Activated T-cell treated with anti-CD3 and anti-CD28 coated beads for 24 hours (primary cell): ENCODE results near the gene MEIKIN.
"Not testable (repeated sequence)": the region's sequence is repeated elsewhere in the genome, so short reads cannot be mapped to it uniquely, and the experiment has no call there.

Source experiments
- DNase-seq: peaks from one replicate; pipeline ENCODE4 v3.0.0-alpha.2; 2020; ENCODE audit warnings: low read depth

MEIKIN gene

DNA sequence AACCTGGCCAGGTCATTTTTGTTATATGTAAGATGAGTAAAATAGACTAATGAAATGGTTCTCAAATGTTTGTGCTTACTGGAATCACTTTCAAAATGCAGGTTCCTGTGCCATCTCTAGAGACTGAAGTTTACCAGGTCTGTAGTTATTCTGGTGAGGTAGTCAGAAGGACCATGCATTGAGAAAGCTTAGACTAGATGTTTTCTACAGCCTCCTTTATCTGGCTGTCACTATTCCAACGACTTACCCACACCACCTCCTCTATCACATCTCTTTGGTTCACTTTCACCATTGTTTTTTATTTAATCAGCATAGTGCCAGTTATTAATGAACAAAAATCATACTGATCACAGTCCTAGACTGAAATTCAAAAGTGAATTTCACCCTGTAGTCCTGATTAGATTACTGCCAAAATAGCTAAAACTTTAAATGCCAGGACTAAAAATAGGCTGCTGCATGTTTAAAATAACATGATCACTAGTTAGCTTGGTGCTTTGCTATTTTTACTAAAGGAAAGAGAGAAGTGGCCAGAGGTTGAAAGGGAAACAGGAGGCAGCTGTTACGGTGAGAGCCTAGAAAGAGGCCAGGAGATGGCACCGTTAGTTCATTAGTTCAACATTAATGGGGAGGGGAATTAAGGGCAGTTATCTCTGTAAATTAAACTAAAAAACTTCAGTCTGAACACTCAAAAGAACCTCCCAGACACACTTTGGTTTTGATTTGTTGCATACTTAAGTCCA, 134.8 kb downstream of the MEIKIN start:
- DNase-seq, result no peak

GRCh38 chr5:131796793-131797693, 148.4 kb downstream of the MEIKIN start, which contains the start of gene FNIP1:
TSS of gene FNIP1 (minus strand) at chr5:131797017. CDS start at chr5:131796921, 96 bp downstream.
- DNase-seq, result peak; percentile 98

- DNase-seq, result peak; percentile 15
These were observed 149.3 kb downstream of the MEIKIN start for GRCh38 chr5:131795879-131796792.

- no peak for DNase-seq
These were observed 150.2 kb downstream of the MEIKIN start for GRCh38 chr5:131795228-131795627.

DNA sequence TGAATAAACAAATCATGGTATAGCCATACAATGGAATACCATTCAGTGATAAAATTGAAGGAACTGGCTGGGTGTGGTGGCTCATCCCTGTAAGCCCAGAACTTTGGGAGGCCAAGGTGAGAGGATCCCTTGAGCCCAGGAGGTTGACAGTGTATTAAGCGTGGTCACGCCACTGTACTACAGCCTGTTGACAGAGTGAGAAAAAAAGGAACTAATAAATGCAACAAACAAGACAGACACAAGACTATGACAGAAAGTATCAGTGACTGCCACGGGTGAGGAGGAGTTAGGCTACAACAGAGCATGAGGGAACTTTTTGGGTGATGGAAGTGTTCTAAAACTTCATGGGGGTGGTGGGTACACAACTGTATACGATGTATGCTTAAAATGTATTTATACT, 150.9 kb downstream of the MEIKIN start:
- DNase-seq, result no peak

GRCh38 chr5:131792896-131793295, 152.6 kb downstream of the MEIKIN start:
- DNase-seq, result no peak

DNA sequence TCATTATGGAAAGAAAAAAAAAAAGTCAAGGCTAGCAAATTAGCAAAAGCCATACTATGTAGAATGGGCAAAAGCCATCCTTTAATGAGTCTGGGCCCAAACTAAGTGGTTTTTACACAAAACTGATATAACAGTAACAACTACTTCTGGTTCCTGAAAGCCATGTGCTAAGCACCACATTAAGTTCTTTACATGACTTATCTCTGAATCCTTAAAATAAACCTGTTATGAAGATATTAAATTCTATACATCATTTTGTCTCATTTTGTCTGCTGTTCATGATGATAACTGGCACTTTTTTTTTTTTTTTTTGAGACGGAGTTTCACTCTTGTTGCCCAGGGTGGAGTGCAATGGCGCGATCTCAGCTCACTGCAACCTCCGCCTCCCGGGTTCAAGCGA, 153.6 kb downstream of the MEIKIN start:
- no peak for DNase-seq

DNA sequence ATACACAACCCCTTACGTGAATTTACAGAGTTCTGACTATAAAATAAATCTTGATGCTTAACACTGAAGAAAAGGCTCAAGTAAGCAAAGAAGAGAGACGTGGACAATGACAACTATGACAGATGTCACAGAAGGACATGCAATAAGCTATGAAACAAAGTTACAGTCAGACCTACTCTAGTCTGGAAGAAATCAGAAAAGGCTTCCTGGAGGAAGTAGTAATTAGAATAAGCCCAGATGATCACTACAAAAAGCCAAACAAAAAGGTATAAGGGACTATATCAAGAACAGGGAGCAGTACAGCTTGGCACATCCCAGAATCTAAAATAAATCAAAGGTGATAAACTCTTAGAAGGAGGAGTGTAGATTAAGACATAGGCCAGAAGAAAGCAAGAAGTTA, 154.9 kb downstream of the MEIKIN start:
- DNase-seq, result no peak

DNA sequence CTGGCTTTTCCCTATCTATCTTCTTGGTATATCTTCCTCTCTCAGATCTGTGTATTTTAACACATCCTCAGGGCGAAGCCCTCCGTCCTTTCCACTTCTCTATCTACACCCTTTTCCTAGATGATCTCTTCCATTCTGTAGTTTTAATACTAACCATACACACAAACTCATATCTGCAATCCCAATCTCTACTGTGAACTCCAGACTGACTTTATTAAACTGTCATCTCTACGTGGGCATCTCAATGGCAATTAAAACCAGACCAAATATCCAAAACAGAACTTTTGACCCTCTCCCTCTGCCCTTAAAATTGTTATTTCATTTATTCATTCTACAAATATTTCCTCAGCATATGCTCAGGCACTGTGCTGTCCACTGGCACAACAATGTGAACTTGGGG, 155.7 kb downstream of the MEIKIN start:
- DNase-seq, result no peak

- no peak for DNase-seq
These were observed 157.7 kb downstream of the MEIKIN start for GRCh38 chr5:131787736-131788135.

DNA sequence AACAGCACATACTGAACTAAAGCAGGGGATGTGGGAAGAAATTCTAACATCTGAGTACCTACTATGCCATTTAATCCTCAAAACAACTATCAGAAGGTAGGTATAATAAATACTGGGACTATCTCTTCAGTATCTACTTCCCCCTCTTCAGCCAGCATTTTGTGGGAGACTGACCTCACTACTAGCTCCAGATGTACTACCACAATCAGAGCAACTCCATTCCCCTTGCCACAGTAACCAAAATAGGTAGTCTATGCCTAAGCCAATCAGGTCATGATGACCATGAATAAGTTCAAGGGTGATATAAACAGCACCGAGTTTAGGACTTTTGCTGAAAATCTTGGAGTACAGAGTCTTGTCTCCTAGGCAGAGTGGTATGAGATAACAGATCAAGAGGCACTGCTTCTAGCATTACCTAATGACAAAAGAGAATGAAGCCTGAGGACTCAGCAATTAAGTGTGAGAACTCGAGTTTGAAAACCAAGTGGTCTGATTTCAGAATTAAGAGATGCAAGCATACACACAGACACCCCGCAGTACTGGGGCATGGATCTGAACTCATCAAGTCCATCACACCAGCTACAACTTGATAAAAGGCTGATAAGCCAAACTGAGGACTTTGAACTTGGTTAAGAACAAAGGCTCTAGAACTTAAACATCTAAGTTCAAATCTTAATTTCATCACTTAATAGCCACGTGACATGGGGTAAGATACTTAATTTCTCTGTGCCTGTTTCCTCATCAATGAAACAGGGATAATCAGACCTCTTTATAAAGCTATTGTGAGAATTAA, 158.4 kb downstream of the MEIKIN start:
- DNase-seq, result no peak

- DNase-seq, result no peak
These were observed 159.4 kb downstream of the MEIKIN start for GRCh38 chr5:131786036-131786435.

DNA sequence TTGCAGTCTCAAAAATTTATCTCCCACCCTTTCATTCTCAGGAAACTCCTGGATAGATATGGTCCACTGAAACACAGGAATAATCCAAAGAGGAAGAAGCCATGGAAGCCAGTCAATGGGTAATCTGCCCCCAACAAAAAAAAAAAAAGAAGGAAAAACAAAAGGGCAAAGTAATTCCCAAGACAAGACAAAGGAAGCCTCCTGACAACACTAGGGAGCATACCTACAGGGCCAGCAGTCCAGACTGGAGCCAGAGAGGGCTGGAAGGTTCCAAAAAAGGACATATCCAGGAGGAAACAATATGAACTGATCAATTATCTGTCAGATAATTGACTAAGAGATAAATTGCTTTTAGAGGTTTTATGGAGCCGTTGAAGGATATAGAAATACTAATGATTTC, 161.6 kb downstream of the MEIKIN start:
- DNase-seq, result no peak

DNA sequence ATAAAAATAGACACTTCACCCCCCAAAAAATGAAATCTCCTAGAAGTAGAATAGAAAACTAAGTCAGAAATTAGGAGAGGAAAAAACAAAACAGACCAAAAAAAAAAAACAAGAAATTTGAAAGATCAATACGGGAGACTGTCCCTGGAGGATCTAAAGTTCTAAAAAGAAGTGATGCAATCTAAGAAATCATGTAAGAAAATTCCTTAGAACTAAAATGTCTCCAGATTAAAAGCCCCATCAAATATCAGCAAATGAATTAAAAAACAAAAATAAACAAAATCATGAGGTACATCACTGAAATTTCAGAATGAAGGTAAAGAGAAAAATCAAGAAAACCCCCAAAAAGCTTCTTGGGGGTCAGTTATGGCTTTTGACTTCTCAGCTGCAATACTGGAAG, 162.1 kb downstream of the MEIKIN start:
- DNase-seq, result no peak

- DNase-seq, result no peak
These were observed 162.7 kb downstream of the MEIKIN start for GRCh38 chr5:131782717-131783116.

- not testable (repeated sequence) for DNase-seq
These were observed 167.3 kb downstream of the MEIKIN start for GRCh38 chr5:131778141-131778540.

DNA sequence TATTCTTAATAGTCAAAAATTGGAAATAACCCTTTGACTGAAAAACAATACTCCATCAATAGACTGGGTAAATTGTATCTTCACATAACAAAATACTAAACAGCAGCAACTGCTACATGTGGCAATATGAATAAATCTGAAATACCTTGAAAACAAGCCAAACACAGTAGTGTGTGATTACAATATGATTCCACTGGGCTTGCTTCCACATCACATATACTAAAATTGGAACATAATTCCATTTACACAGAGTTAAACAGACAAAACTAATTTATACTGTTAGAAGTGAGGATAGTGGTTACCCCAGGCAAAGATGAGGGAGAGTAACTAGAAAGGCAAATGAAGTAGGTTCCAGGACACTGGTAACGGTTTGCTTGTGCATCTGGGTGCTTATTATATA, 169.0 kb downstream of the MEIKIN start:
- no peak for DNase-seq

- no peak for DNase-seq
These were observed 170.7 kb downstream of the MEIKIN start for GRCh38 chr5:131774652-131775367.

DNA sequence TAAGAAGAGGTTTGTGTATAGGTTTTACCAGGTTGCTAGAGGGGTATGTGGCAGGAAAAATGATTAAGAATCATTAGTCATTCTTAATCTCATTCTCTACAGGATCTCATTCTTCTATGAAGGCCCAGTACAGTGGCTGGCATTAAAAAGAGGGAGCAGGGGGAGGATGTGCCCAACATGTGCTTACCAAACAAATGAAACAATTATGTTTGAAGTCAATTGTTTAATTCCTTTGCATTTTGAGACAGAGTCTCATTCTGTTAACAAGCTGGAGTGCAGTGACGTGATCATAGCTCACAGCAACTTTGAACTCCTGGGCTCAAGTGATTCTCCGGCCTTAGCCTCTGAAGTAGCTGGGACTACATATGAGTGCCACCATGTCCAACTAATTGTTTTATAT, 171.7 kb downstream of the MEIKIN start:
- DNase-seq, result no peak

DNA sequence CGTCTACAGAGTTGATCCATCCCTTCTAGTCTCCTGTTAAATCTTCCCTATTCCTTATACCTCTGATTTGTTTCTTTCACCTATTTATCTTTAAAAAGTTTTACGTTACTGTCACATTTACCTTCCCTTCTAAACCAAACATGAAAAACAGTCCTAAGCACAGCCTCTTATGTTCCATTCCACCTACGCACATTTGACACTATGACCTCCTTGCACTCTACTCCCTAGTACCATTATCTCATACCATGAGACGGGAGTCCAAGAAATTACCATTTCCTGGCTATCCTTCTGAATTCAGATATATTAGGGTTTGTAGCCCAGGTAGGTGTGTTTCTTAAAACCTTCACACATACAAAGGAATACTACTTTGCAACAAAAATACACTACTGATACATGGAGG, 173.8 kb downstream of the MEIKIN start:
- no peak for DNase-seq

DNA sequence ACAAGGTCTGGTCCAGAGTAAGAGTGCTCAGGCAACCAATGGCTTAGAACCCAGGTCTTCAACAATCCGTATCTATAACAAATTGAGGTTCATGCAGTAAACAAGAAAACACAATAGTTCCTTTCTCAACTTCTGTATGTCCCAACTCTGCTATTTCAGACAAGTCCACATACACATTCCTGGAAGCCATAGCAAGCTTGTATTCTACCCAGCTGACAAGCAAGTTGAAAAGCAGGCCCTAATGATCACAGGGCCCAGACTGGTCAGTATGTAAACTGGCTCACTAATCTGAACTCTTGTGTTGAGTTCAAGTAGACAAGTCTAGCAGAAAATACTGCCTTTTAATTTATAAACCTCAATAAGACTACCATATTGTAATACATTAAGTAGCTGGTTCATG, 175.5 kb downstream of the MEIKIN start:
- DNase-seq, result no peak
